ENCODE results near the gene POLR3B. TPM values are rescaled to one million over a fixed set of nuclear protein-coding genes. Genes with fewer than 3 reads are reported as not detected.
"Not testable (repeated sequence)": the region's sequence is repeated elsewhere in the genome, so short reads cannot be mapped to it uniquely, and the experiment has no call there.

Gene POLR3B
- total and polyA plus RNA-seq, 4 donors: 11.9 to 20.3 (median 13.3) TPM

GRCh38 chr12:106445053-106445452, 87.5 kb downstream of the POLR3B start:
- WGBS (ENCODE audit: insufficient coverage): no CpG with 5 or more reads among the region's 1 CpG
- Histone ChIP-seq H3K4me3 (ENCODE audit: low read depth, low read length) (no peak overlapping the region), H3K4me1 (ENCODE audit: control insufficient read depth, insufficient read depth, low read length) (no peaks in the 10 kb centered on the region), H3K27ac (ENCODE audit: low read depth, low read length) (no peak overlapping the region), H3K27me3 (ENCODE audit: control insufficient read depth, insufficient read depth, low read length) (no peaks in the 10 kb centered on the region), H3K36me3 (ENCODE audit: control insufficient read depth, insufficient read depth, low read length) (no peaks in the 10 kb centered on the region), H3K9me3 (ENCODE audit: control insufficient read depth, insufficient read depth, low read length) (no peaks in the 10 kb centered on the region)
- no peak for DNase-seq (ENCODE audit: low read depth in 4 of 6, low spot score in 6 of 6)

- Histone ChIP-seq H3K36me3 (ENCODE audit: control insufficient read depth, insufficient read depth, low read length) (no peaks in the 10 kb centered on the region), H3K4me3 (ENCODE audit: low read depth, low read length) (no peak overlapping the region), H3K9me3 (ENCODE audit: control insufficient read depth, insufficient read depth, low read length) (no peaks in the 10 kb centered on the region), H3K4me1 (ENCODE audit: control insufficient read depth, insufficient read depth, low read length) (no peaks in the 10 kb centered on the region), H3K27ac (ENCODE audit: low read depth, low read length) (peak overlapping the region; percentile 70), H3K27me3 (ENCODE audit: control insufficient read depth, insufficient read depth, low read length) (no peaks in the 10 kb centered on the region)
- no CpG with 5 or more reads among the region's 5 CpGs for WGBS (ENCODE audit: insufficient coverage)
- peak in 2 of 6 donors; percentile 30 to 78 for DNase-seq (ENCODE audit: low read depth in 4 of 6, low spot score in 6 of 6)
Observed at GRCh38 chr12:106445959-106446358, 88.4 kb downstream of the POLR3B start.

GRCh38 chr12:106446419-106447092, 89.0 kb downstream of the POLR3B start:
- peak overlapping the region; percentile 70 for H3K27ac ChIP-seq (ENCODE audit: low read depth, low read length)
- peak in 3 of 6 donors; percentile 54 to 83 (median 65) for DNase-seq (ENCODE audit: low read depth in 4 of 6, low spot score in 6 of 6)
- H3K36me3 ChIP-seq (ENCODE audit: control insufficient read depth, insufficient read depth, low read length): no peaks in the 10 kb centered on the region
- WGBS (ENCODE audit: insufficient coverage): no CpG with 5 or more reads among the region's 7 CpGs
- H3K27me3 ChIP-seq (ENCODE audit: control insufficient read depth, insufficient read depth, low read length): no peaks in the 10 kb centered on the region
- no peaks in the 10 kb centered on the region for H3K9me3 ChIP-seq (ENCODE audit: control insufficient read depth, insufficient read depth, low read length)
- no peak overlapping the region for H3K4me3 ChIP-seq (ENCODE audit: low read depth, low read length)
- H3K4me1 ChIP-seq (ENCODE audit: control insufficient read depth, insufficient read depth, low read length): no peaks in the 10 kb centered on the region

GRCh38 chr12:106452309-106452708, 94.8 kb downstream of the POLR3B start:
- Histone ChIP-seq H3K27ac (ENCODE audit: low read depth, low read length) (no peak overlapping the region), H3K36me3 (ENCODE audit: control insufficient read depth, insufficient read depth, low read length) (no peaks in the 10 kb centered on the region), H3K4me1 (ENCODE audit: control insufficient read depth, insufficient read depth, low read length) (no peaks in the 10 kb centered on the region), H3K9me3 (ENCODE audit: control insufficient read depth, insufficient read depth, low read length) (no peaks in the 10 kb centered on the region), H3K4me3 (ENCODE audit: low read depth, low read length) (no peak overlapping the region), H3K27me3 (ENCODE audit: control insufficient read depth, insufficient read depth, low read length) (no peaks in the 10 kb centered on the region)
- DNase-seq (ENCODE audit: low read depth in 4 of 6, low spot score in 6 of 6): peak in 1 of 6 donors; percentile 13
- whole genome bisulfite sequencing (ENCODE audit: insufficient coverage): 40% methylated on average over 1 of the region's 1 CpG

GRCh38 chr12:106455111-106455510, 97.6 kb downstream of the POLR3B start:
- H3K27me3 ChIP-seq (ENCODE audit: control insufficient read depth, insufficient read depth, low read length): no peaks in the 10 kb centered on the region
- WGBS (ENCODE audit: insufficient coverage): 41% methylated on average over 6 of the region's 6 CpGs
- H3K4me1 ChIP-seq (ENCODE audit: control insufficient read depth, insufficient read depth, low read length): no peaks in the 10 kb centered on the region
- H3K36me3 ChIP-seq (ENCODE audit: control insufficient read depth, insufficient read depth, low read length): peaks cover 6% of the 10 kb centered on the region
- peak in 3 of 6 donors; percentile 29 to 65 (median 62) for DNase-seq (ENCODE audit: low read depth in 4 of 6, low spot score in 6 of 6)
- H3K4me3 ChIP-seq (ENCODE audit: low read depth, low read length): no peak overlapping the region
- no peaks in the 10 kb centered on the region for H3K9me3 ChIP-seq (ENCODE audit: control insufficient read depth, insufficient read depth, low read length)
- peak overlapping the region; percentile 2 for H3K27ac ChIP-seq (ENCODE audit: low read depth, low read length)

- no peaks in the 10 kb centered on the region for H3K4me1 ChIP-seq (ENCODE audit: control insufficient read depth, insufficient read depth, low read length)
- H3K4me3 ChIP-seq (ENCODE audit: low read depth, low read length): no peak overlapping the region
- no peak overlapping the region for H3K27ac ChIP-seq (ENCODE audit: low read depth, low read length)
- H3K36me3 ChIP-seq (ENCODE audit: control insufficient read depth, insufficient read depth, low read length): peaks cover 10% of the 10 kb centered on the region
- H3K9me3 ChIP-seq (ENCODE audit: control insufficient read depth, insufficient read depth, low read length): no peaks in the 10 kb centered on the region
- DNase-seq (ENCODE audit: low read depth in 4 of 6, low spot score in 6 of 6): no peak
- no peaks in the 10 kb centered on the region for H3K27me3 ChIP-seq (ENCODE audit: control insufficient read depth, insufficient read depth, low read length)
- WGBS (ENCODE audit: insufficient coverage): 100% methylated on average over 3 of the region's 6 CpGs
Observed at GRCh38 chr12:106459124-106459523, 101.6 kb downstream of the POLR3B start.

GRCh38 chr12:106459534-106459933, 102.0 kb downstream of the POLR3B start:
- Histone ChIP-seq H3K4me1 (ENCODE audit: control insufficient read depth, insufficient read depth, low read length) (no peaks in the 10 kb centered on the region), H3K4me3 (ENCODE audit: low read depth, low read length) (no peak overlapping the region), H3K27ac (ENCODE audit: low read depth, low read length) (no peak overlapping the region), H3K36me3 (ENCODE audit: control insufficient read depth, insufficient read depth, low read length) (peaks cover 10% of the 10 kb centered on the region), H3K27me3 (ENCODE audit: control insufficient read depth, insufficient read depth, low read length) (no peaks in the 10 kb centered on the region), H3K9me3 (ENCODE audit: control insufficient read depth, insufficient read depth, low read length) (no peaks in the 10 kb centered on the region)
- DNase-seq (ENCODE audit: low read depth in 4 of 6, low spot score in 6 of 6): no peak
- no CpG with 5 or more reads among the region's 1 CpG for whole genome bisulfite sequencing (ENCODE audit: insufficient coverage)

GRCh38 chr12:106461730-106462129, 104.2 kb downstream of the POLR3B start:
- H3K4me1 ChIP-seq (ENCODE audit: control insufficient read depth, insufficient read depth, low read length): no peaks in the 10 kb centered on the region
- WGBS (ENCODE audit: insufficient coverage): 97% methylated on average over 2 of the region's 2 CpGs
- no peak for DNase-seq (ENCODE audit: low read depth in 4 of 6, low spot score in 6 of 6)
- no peak overlapping the region for H3K4me3 ChIP-seq (ENCODE audit: low read depth, low read length)
- H3K27ac ChIP-seq (ENCODE audit: low read depth, low read length): no peak overlapping the region
- no peaks in the 10 kb centered on the region for H3K9me3 ChIP-seq (ENCODE audit: control insufficient read depth, insufficient read depth, low read length)
- H3K36me3 ChIP-seq (ENCODE audit: control insufficient read depth, insufficient read depth, low read length): peaks cover 10% of the 10 kb centered on the region
- no peaks in the 10 kb centered on the region for H3K27me3 ChIP-seq (ENCODE audit: control insufficient read depth, insufficient read depth, low read length)

GRCh38 chr12:106465605-106466004, 108.1 kb downstream of the POLR3B start:
- H3K4me1 ChIP-seq (ENCODE audit: control insufficient read depth, insufficient read depth, low read length); H3K27ac ChIP-seq (ENCODE audit: low read depth, low read length); H3K9me3 ChIP-seq (ENCODE audit: control insufficient read depth, insufficient read depth, low read length); DNase-seq (ENCODE audit: low read depth in 4 of 6, low spot score in 6 of 6); H3K4me3 ChIP-seq (ENCODE audit: low read depth, low read length); H3K36me3 ChIP-seq (ENCODE audit: control insufficient read depth, insufficient read depth, low read length); H3K27me3 ChIP-seq (ENCODE audit: control insufficient read depth, insufficient read depth, low read length): not testable (repeated sequence)
- WGBS (ENCODE audit: insufficient coverage): no CpG with 5 or more reads among the region's 4 CpGs

- not testable (repeated sequence) for H3K27ac ChIP-seq (ENCODE audit: low read depth, low read length); H3K4me1 ChIP-seq (ENCODE audit: control insufficient read depth, insufficient read depth, low read length); H3K36me3 ChIP-seq (ENCODE audit: control insufficient read depth, insufficient read depth, low read length); H3K4me3 ChIP-seq (ENCODE audit: low read depth, low read length); H3K9me3 ChIP-seq (ENCODE audit: control insufficient read depth, insufficient read depth, low read length); DNase-seq (ENCODE audit: low read depth in 4 of 6, low spot score in 6 of 6); H3K27me3 ChIP-seq (ENCODE audit: control insufficient read depth, insufficient read depth, low read length)
- WGBS (ENCODE audit: insufficient coverage): no CpG with 5 or more reads among the region's 3 CpGs
Observed at GRCh38 chr12:106475662-106476061, 118.1 kb downstream of the POLR3B start.
